Keratinocyte (primary cell): Measurements from ENCODE around the gene DCLK1.

ENCODE experiments used
- CTCF ChIP-seq, 3 experiments: IDR thresholded peaks in 1 of 3; conservative IDR thresholded peaks in 1 of 3; optimal IDR thresholded peaks in 1 of 3; 2 replicates in 2 of 3; 3 replicates in 1 of 3; pipeline versions ENCODE3 to v1.5.1; 2011; ENCODE audit warnings: low read length in 3 of 3, mild to moderate bottlenecking in 3 of 3, moderate library complexity in 2 of 3, control low read depth in 1 of 3, inconsistent platforms in 1 of 3; ENCODE audit not compliant: insufficient read depth in 2 of 3; ENCODE audit errors: extremely low read depth in 1 of 3
- EZH2 ChIP-seq: IDR thresholded peaks from one replicate; pipeline ENCODE4 v1.6.1; 2012; ENCODE audit warnings: inconsistent platforms, mild to moderate bottlenecking, low read length, moderate library complexity

- TF ChIP-seq CTCF (optimal IDR thresholded peaks at IDR 0.05 in 1 of 3, IDR thresholded peaks at IDR 0.05 in 1 of 3, conservative IDR thresholded peaks at IDR 0.05 in 1 of 3; ENCODE audit: extremely low read depth in 1 of 3, insufficient read depth in 2 of 3, low read length in 3 of 3) (no peak), EZH2 (no peak)
Observed at GRCh38 chr13:35966024-35966423, 165.2 kb downstream of the DCLK1 start.
